NCI-H1092 (cell line): Measurements from ENCODE around the gene PLPP3.

ENCODE experiments used
- DNase-seq: peaks from one replicate; lab custom pipeline; 2025; lab: John Stamatoyannopoulos, UW

PLPP3 gene

GRCh38 chr1:56496158-56496557, 83.2 kb downstream of the PLPP3 start:
- no peak for DNase-seq

- no peak for DNase-seq
Measured at GRCh38 chr1:56495538-56495937, 83.8 kb downstream of the PLPP3 start.

- DNase-seq = no peak
Measured at GRCh38 chr1:56494306-56494705, 85.1 kb downstream of the PLPP3 start.

GRCh38 chr1:56493826-56494225, 85.5 kb downstream of the PLPP3 start:
- no peak for DNase-seq

GRCh38 chr1:56491441-56491840, 87.9 kb downstream of the PLPP3 start:
- no peak for DNase-seq

- DNase-seq = no peak
Measured at GRCh38 chr1:56490619-56491018, 88.7 kb downstream of the PLPP3 start.

- no peak for DNase-seq
Measured at GRCh38 chr1:56489695-56490094, 89.7 kb downstream of the PLPP3 start.

GRCh38 chr1:56484695-56485094, 94.7 kb downstream of the PLPP3 start:
- no peak for DNase-seq

GRCh38 chr1:56483104-56483503, 96.3 kb downstream of the PLPP3 start:
- DNase-seq = no peak

- DNase-seq = no peak
Measured at GRCh38 chr1:56482486-56482885, 96.9 kb downstream of the PLPP3 start.

GRCh38 chr1:56481140-56481694, 98.1 kb downstream of the PLPP3 start:
- DNase-seq = no peak

GRCh38 chr1:56478734-56479133, 100.6 kb downstream of the PLPP3 start:
- no peak for DNase-seq

GRCh38 chr1:56477164-56478111, 101.9 kb downstream of the PLPP3 start:
- no peak for DNase-seq

GRCh38 chr1:56473582-56474270, 105.6 kb downstream of the PLPP3 start:
- DNase-seq = no peak

GRCh38 chr1:56472860-56473259, 106.5 kb downstream of the PLPP3 start:
- DNase-seq = no peak

- no peak for DNase-seq
Measured at GRCh38 chr1:56469640-56470371, 109.6 kb downstream of the PLPP3 start.

GRCh38 chr1:56468518-56468917, 110.8 kb downstream of the PLPP3 start:
- DNase-seq = no peak

- DNase-seq = no peak
Measured at GRCh38 chr1:56466538-56466937, 112.8 kb downstream of the PLPP3 start.

- no peak for DNase-seq
Measured at GRCh38 chr1:56464294-56464693, 115.1 kb downstream of the PLPP3 start.

- DNase-seq = no peak
Measured at GRCh38 chr1:56463376-56463775, 116.0 kb downstream of the PLPP3 start.

GRCh38 chr1:56462209-56462608, 117.2 kb downstream of the PLPP3 start:
- DNase-seq = no peak
